Spleen (tissue), 7 donors: Measurements from ENCODE around the gene ATP6V1C2.

Experiments used
- POLR2A ChIP-seq, 3 donors: fragments of 450-650 bp; IDR thresholded peaks; one replicate each; pipeline ENCODE4 v1.5.1; 2017; ENCODE audit warnings: antibody characterized with exemption in 3 of 3, mild to moderate bottlenecking in 1 of 3
- POLR2AphosphoS5 ChIP-seq, 3 donors: sonication (generic); formaldehyde crosslinking; IDR thresholded peaks; one replicate each; pipeline ENCODE4 v1.5.1; 2017; ENCODE audit warnings: antibody characterized with exemption in 3 of 3
- TF ChIP-seq, protein P1 (sequence below), 11 experiments: fragments of 200-600 bp in 7 of 11; fragments of 450-650 bp in 4 of 11; sonication (generic) in 4 of 11; IDR thresholded peaks in 8 of 11; conservative IDR thresholded peaks in 3 of 11; 1 replicate in 7 of 11; 2 replicates in 4 of 11; pipeline versions ENCODE4 v1.4.0 to v1.8.0; 2016 to 2021; ENCODE audit warnings: antibody characterized with exemption in 11 of 11, inconsistent platforms in 4 of 11, mild to moderate bottlenecking in 1 of 11
- donor health status: DM: no; HTN: no; CAD: no; lungs with moderate emphysema.
- donor health status: DM: no; HTN: no; CAD: no.
- donor health status: DM: no; HTN: no; CAD: no.

- TF ChIP-seq, protein P1, sequence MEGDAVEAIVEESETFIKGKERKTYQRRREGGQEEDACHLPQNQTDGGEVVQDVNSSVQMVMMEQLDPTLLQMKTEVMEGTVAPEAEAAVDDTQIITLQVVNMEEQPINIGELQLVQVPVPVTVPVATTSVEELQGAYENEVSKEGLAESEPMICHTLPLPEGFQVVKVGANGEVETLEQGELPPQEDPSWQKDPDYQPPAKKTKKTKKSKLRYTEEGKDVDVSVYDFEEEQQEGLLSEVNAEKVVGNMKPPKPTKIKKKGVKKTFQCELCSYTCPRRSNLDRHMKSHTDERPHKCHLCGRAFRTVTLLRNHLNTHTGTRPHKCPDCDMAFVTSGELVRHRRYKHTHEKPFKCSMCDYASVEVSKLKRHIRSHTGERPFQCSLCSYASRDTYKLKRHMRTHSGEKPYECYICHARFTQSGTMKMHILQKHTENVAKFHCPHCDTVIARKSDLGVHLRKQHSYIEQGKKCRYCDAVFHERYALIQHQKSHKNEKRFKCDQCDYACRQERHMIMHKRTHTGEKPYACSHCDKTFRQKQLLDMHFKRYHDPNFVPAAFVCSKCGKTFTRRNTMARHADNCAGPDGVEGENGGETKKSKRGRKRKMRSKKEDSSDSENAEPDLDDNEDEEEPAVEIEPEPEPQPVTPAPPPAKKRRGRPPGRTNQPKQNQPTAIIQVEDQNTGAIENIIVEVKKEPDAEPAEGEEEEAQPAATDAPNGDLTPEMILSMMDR (IDR thresholded peaks at IDR 0.05 in 8 of 11, conservative IDR thresholded peaks at IDR 0.05 in 3 of 11), result no peak
- TF ChIP-seq POLR2AphosphoS5 (IDR thresholded peaks at IDR 0.05) (no peak), POLR2A (IDR thresholded peaks at IDR 0.05) (no peak)
Measured at GRCh38 chr2:10829299-10829698, 107.9 kb downstream of the ATP6V1C2 start.
